GM10847 (cell line): ENCODE results near the gene KMT2B.

Source experiments
- POLR2A ChIP-seq: IDR thresholded peaks from 2 replicates; pipeline ENCODE4 v1.6.1; 2011; ENCODE audit not compliant: insufficient read length; ENCODE audit errors: extremely low read depth

The KMT2B gene

DNA sequence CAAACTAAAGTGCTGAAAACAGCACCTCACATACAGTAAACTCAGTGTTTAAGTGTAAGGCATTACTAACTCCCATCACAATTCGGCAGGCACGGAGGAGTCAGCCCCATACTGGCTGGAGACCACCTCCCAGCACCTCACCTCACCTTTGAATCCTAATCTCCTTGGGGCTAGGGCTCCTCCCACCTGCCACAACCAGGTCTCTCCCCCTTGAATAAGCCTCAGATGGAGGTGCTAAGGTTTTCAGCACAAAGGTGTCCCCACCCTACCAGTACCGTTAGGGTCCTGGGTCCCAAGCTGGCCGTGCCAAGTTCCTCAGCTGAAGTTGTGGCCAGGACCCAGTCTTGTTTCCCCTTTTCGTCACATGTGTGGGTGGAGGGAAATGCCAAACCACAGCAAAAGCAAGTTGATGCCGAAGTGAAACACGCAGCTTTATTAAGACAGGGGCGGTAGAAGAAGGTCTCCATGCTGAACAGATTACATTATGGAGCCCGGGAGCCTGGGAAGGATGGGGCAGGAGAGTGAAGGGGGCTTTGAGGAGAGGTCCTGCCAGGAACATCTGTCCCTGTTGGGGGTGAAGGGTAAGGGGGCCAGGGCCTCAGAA, 24.4 kb downstream of the KMT2B start, which contains the start of gene IGFLR1:
IGFLR1 (minus strand) TSS at position 332 of the 604 bp plus-strand sequence. CDS start 1,272 bp downstream, outside the sequence.
- peak; percentile 45 for TF ChIP-seq POLR2A

DNA sequence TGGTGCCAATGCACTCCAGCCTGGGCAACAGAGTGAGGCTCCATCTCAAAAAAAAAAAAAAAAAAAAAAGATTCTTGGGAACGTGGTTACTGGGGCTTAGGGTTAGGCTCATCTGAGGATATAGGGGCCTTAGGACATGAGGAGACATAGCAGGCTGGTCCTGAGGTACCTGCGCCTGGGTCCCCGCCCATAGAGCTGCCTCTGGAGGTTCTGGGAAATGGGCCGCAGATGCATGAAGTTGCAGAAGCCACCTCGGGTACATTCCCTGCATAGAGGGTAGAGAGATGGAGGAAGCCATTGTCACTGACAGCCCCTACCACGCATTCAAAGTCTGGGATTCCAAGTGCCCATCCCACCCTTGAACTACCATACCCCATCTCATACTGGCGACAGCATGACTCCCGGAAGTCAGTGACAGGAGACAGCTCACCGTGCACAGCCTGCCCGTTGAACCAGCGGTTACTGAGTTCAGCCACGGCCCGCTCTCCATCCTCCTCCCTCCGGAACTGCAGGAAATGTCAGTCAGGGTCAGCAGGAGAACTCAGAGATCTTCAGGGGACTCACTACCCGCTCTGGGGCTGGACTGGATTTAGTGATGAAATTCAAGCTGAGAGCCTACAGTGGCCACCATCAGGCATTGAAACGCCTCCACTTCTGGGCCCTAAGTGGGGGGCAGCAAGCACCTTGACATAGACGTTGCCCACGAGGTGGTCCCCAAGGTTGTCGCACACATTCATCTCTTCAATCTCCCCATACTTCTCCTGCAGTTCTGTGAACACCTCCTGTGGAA, 26.0 kb downstream of the KMT2B start:
- no peak for TF ChIP-seq POLR2A

DNA sequence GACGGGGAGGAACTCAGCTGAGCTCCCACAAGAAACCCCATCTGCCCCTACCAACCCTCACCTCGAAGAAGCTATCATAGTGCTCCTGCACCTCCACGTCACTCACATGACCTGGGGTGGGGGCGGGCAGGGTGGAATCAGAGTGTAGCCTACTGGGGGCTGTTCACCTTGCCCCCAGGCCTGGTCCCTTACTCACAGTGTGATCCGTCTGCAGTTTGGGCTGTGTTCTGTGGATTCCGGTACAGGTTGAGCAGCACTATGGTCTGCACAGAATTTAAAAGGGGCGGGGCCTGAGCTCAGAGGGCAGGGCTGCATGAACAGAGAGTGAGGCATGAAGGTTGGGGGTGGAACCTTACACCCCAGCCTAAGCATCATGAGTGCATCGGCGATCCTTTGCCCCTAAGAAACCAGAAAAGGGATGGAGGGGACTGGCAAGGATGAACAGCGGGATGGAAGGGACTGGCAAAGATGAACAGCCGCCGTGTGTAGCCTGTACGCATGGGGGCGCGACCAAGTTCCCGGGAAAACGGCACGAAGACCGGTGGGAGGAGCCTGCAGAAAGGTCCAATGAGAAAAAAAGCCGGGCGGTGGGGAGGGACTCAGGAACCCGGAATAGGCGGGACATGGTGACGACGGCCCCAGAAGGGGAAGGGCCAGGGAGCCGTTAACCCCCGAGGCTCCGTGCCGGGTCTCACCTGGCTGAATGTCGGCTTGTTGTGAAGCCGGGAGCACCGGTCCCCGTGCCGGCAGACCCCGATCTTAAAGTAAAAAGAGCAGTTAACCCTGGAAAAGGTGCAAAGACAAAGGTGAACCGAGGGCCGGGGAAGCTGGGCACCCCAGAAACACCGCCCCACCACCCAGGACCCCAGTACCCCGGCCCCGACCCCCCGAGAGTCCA, 26.9 kb downstream of the KMT2B start:
- TF ChIP-seq POLR2A = peak; percentile 46

- no peak for TF ChIP-seq POLR2A
Measured at GRCh38 chr19:35745328-35746086, 27.7 kb downstream of the KMT2B start, which contains the start of the genes PSENEN and U2AF1L4. Gene PSENEN, plus strand, starts transcription at chr19:35745651. Its CDS starts 280 bp downstream, at chr19:35745931. Gene U2AF1L4, minus strand, starts transcription at chr19:35745418. Its CDS starts 27 bp downstream, at chr19:35745391.

DNA sequence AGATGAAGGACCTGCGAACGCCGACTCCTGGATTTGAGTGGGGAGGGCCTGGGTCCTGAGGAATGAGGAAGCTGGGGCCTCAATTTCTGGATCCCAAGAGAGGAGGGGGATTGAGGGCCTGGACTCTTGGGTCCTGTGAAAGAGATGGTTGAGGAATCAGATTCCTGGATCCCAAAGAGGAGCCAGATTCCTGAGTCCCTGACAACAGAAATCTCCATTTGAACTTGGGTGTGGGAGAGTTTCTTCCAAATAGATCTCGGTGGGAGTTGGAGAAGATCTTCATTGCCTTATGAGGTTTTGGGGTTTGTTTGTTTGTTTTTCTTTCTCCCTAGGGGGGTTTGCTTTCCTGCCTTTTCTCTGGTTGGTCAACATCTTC, 28.3 kb downstream of the KMT2B start:
- TF ChIP-seq POLR2A = no peak

DNA sequence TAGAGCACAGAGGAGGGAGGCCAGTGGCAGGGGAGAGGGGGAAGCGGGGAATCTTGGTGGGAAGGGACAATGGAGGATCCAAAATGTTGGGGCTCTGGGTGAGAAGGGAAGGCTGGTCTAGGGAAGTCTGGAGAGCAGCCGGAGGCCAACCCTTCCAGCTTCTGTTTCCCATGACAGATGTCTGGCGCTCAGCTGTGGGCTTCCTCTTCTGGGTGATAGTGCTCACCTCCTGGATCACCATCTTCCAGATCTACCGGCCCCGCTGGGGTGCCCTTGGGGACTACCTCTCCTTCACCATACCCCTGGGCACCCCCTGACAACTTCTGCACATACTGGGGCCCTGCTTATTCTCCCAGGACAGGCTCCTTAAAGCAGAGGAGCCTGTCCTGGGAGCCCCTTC, 28.7 kb downstream of the KMT2B start:
- no peak for TF ChIP-seq POLR2A

DNA sequence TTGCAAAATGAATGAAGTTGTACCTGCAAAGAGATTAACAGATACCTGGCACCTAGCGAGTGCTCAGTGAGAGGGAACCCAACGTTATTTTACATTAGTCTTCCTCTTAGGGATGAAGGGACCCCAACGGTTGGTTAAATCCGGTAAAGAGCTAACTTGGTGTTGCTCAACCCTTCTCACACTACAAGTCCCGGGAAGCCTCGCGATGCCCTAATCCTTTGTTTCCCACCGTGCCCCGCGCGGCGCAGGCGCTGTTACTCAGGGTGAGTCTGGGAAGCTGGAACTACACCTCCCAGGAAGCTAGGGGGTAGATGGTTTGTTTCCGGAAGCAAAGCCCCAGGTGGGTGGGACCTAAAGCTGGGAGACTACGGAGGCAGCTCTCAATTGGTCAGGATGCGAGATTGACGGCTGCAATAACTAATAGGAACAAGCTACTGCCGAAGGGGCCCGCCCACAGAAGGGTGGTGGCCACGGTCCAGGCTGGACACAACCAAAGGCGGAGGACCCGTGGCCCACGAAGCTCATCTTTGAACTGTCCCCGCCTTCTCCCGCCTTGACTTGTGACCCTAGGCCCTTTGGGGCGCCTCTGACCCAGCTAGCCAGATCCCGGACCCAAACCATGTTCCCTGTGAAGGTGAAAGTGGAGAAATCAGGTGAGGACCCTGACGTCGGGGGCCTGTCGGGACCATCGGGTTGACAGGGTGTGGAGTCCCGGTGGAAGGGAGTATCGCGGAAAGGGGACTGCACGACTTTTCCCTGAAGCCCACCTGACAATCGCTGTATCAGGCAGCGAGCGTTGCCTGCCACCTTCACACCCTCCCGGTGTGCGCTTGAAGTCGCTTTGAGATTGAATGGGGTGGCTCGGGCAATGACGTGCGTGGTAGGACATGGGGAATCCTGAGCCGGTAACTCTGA, 30.6 kb downstream of the KMT2B start, which contains the start of gene LIN37:
LIN37 (plus strand) TSS at position 471 of the 915 bp plus-strand sequence; CDS start at position 620, 149 bp downstream.
- peak; percentile 51 for TF ChIP-seq POLR2A

DNA sequence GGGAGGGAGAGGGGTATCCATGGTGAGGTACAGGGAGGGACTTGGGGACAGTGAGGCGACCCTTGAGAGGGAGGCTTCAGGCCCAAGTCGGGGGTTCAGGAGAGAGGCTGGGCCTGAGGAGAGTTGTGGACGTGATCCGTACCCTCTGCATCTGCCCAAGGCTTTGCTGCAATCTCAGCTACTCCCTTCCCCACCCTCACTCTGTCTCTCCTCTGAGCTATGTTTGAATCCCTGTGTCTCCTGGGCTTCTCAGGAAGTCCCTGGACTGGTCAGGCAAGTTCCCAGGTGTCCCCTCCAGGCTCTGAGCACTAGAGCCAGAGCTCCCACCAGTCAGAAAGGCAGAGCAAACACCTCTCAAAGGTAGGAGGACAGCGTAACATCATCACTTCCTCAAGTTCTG, 32.4 kb downstream of the KMT2B start:
- no peak for TF ChIP-seq POLR2A

- TF ChIP-seq POLR2A = no peak
Measured at GRCh38 chr19:35751839-35752745, 34.3 kb downstream of the KMT2B start.

DNA sequence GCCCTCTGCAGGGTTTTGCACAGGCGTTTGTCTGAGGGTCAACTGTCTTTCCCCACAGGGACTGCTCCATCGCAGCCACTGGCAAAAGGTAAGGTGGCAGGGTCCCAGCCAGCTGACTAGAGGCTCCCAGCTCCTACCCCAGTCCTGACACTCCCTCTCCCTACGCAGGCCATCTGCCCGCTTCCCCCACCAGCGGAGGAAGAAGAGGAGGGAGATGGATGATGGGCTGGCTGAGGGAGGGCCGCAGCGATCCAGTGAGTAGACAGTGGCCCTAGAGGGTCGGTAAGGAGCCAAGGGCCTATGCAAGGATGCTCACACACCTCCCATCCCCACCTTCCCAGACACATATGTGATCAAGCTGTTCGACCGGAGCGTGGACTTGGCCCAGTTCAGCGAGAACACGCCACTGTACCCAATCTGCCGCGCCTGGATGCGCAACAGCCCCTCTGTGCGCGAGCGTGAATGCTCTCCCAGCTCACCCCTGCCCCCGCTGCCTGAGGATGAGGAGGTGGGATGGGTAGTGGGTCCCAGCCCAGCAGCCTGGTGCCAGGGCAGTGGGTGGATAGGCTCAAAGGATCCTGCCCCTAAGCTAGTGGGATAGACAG, 35.0 kb downstream of the KMT2B start:
- TF ChIP-seq POLR2A = no peak

GRCh38 chr19:35753634-35754369, 36.0 kb downstream of the KMT2B start:
- TF ChIP-seq POLR2A = no peak
